HS-5 (cell line): ENCODE measurements around the gene METTL15.
"Not testable (repeated sequence)": the region's sequence is repeated elsewhere in the genome, so short reads cannot be mapped to it uniquely, and the experiment has no call there.

Experiments
- DNase-seq: peaks from one replicate; pipeline ENCODE4 v3.0.0-alpha.2; 2012; ENCODE audit warnings: low read depth

Gene METTL15

DNA sequence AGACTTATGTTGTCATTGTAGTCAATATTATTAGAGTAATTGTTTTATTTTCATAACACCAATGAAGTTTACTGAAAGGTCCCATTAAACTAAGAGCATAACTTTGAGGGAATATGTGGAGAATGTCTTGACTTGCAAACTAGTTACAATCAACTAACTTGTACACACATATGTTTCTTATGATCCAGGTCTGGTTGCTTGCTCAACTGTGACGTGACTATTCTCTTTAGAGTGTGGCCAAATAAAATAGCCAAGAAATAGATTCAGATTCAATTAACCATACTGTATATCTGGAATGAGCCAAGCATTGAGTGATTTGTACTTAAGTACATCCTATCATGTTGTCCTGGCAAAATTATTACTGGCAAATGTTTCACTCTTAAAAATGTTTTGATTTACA lies 101.7 kb downstream of the METTL15 start:
- DNase-seq = no peak

DNA sequence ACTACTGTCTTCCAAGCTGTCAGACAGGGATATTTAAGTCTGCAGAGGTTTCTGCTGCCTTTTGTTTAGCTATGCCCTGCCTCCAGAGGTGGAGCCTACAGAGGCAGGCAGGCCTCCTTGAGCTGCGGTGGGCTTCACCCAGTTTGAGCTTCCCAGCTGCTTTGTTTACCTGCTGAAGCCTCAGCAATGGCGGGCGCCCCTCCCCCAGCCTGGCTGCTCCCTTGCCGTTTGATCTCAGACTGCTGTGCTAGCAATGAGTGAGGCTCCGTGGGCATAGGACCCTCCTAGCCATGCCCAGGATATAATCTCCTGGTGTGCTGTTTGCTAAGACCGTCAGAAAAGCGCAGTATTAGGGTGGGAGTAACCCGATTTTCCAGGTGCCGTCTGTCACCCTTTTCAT lies 113.9 kb downstream of the METTL15 start:
- not testable (repeated sequence) for DNase-seq

DNA sequence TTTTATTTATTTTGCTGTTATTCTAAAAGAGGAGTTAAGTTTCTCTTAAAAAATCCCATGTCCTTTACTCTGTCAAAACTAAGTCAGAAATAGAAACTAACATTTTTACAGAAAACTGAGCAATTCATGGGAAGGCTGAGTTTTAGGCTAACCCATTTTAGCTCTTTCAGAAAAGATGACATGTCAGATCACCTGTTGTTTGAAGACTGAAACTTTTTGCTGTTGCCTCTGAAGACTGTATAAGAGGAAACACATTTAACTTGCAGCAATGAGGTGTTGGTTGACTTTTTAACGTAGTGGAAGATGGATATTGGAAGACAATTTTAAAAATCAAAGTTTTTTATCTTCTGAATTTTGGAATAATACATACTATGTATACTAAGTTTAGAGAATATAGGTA lies 115.4 kb downstream of the METTL15 start:
- no peak for DNase-seq

DNA sequence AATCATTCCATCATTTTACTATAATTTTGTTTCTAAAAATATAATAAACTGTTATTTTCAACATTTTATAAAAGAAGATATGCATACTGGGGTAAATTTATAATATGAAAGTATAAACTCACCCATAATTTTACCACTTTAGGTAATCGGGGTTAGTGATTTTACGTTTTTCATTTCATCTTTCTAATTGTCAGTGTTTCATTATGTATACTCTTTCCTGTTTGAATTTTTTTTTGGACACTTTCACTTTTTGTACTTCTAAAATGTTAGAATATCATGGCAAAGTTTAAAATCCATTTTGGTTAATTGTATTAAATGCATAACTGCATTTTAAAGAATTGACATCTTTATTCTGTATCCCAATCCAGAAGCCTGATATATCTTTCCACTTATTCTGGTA lies 115.8 kb downstream of the METTL15 start:
- no peak for DNase-seq

DNA sequence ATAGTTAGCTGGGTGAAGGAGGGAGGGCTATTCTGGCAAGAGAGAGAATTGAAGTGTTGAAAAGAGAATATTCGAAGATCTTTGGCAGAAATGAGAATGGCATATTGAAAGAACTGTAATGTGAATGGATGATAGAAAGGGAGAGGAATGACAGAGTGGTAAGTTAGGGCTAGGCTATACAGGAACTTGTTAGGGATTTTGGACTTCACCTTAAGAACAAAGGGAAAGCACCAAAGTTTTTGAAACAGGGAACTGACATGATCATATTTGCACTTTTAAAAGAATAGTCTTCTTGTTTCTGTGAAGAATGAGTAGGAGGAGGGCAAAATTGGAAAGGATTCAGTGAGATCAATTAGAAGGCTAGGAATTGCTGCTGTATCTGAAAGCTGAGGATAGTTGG lies 119.3 kb downstream of the METTL15 start:
- DNase-seq = no peak

DNA sequence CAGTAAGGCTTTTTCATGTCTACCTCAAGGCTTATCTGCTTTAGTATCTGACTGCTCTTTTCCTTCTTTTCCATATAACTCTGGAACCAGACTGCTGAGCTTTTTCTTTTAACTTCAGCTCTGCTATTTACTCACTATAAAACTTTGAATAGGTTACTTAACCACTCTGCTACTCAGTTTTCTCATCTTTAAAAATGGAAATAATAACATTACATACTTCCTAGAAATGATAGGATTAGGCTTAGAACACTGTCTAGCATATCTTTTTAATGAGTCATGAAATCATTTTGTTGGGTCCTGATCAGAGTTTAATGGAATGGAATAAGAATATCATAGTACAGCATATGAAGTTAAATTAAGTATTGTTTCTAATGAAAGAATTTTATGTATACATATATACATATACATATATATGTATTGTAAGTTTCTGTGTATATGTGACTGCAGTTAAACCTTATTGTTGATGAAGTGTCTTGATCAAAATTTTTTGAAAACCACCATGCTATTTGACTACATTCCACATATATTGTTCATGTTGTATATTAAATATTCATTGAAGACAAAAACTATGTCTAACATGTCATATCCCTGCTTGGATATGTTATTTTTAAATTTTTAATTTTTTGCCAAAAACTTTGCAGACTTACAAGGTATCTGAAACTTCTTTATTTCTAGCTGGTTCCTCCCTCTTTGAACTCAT lies 120.2 kb downstream of the METTL15 start:
- peak; percentile 40 for DNase-seq

DNA sequence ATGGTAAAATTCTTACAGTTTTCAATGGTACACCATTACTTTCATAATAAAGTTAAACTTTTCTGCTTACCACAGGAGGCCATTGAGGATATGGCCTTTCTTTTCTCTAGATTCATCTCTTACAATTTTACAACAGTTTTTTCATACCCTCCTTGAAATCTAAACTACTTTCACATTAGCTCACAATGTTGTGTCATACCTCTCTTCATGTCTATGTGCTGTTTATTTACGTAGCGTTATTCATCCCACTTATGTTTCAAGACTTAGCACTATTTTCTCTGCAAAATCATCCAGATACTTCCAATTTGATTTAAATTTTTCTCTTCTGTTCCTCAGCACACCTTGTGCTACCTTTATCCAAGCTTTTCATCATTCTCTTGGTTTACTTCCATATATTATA lies 123.3 kb downstream of the METTL15 start:
- DNase-seq = no peak

DNA sequence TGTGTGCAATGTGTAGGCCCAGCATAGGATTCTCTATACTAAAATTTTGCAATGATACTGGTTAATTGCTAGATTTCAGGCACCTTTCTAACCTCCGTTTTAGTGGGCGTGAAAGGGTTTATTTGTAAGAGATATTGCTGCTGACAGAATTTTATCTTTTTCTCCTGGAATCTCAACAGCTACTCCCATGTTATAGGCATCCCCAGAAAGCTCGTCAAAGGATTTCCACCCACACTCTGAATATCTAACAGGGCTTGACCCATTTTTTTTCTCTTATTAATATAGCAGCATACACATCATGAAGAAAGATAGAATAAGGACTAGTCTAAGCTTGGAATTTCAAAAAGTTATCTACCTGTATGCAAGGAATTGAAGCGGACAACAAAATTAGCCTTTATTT lies 124.5 kb downstream of the METTL15 start:
- no peak for DNase-seq

DNA sequence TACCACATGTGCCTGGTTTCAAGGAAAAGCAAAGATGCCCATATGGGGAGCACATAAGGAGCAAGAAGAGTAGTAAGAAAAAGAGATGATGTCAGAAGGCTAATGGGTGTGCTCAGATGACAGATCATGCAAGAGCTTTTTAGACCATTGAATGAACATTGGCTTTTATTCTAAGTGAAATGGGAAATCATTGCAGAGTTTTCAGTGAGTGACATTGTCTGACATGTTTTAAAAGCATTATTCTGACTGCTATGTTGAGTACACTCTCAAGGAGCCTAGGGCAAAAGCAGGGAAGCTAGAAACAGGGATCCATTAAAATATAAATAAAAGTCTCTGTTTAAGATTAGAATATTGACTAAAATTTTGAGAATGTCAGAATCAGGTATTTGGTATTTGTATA lies 133.6 kb downstream of the METTL15 start:
- no peak for DNase-seq

DNA sequence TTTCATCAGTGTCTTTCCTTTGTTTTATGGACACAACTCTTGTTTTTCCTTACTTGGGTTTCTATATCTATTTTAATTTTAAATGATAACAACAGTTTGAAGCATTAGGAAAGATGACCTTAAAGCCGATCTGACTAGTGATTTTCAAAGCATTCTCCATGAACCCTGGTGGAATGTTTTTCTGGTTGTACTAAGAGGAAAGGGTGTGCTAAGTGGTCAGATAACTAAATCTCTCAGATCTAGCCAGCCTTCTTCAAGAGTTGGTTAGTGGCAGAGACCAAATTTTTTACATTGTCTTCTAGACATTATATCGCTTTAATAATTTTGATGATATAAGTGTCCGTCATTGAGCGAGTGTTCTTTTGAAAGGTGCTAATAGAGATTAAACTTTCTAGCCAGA lies 134.4 kb downstream of the METTL15 start:
- no peak for DNase-seq

DNA sequence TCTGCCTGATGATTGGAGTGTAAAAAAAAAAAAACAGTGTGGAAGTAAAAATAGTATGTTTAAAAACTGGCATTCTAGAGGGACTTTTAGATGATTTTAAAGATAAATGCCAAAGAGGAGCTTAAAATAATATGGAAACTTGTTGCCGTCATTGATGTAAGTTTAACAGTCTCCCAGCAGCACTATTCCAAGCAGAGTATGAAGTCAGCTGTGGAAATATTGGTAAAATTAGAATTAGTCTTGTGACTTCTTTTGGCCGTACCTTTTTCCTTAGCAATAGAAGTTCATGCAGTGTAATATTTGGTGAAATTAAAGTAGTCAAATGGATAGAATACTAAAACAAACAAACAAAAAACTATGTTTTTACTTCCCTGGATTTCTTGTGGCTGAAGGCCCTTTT lies 134.9 kb downstream of the METTL15 start:
- no peak for DNase-seq

DNA sequence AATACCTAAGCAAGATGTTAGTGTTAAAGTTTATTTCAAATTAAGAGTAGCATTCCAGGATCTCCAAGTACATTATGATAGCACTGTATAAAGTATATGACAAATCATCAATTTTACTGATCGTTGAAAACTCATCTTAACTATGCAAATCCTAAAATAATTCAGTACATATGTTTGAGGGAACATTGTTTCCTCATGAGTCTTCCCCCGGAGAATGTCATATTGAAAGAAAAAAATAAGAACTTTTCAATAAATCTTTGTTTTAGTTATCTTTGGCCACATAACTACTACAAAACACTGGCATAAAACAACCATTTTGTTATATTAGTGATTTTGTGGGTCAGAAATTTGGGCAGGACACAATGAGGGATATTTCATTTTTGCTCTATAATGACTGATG lies 135.4 kb downstream of the METTL15 start:
- no peak for DNase-seq

DNA sequence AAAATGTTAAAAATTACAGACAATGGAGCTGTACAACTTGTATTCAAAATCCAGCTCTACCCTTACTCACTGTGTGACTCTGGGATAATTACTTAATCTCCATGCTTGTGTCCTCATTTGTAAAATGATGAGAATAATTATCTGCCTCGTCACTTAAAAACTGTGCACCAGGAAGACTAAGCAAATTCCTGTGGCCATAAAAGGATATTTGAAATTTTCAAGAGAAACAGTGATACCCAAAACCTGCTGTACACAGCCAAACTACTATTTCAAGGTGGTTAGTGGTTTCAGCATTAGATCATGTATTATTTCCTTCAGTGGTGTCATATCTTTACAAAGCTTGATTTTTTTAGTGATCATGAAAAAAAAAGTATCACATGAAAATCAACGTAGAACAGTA lies 136.9 kb downstream of the METTL15 start:
- no peak for DNase-seq

DNA sequence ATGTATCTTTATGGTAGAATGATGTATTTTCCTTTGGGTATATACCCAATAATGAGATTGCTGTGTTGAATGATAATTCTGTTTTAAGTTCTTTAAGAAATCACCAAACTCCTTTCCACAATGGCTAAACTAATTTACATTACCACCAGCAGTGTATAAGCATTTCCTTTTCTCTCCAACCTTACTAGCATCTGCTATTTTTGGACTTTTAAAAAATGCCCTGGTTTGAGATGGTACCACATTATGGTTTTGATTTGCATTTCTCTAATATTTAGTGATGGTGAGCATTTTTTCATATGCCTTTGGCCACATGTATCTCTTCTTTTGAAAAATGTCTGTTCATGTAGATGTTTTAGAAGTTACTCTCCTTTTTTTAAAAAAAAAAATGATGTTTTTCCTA lies 142.0 kb downstream of the METTL15 start:
- no peak for DNase-seq

DNA sequence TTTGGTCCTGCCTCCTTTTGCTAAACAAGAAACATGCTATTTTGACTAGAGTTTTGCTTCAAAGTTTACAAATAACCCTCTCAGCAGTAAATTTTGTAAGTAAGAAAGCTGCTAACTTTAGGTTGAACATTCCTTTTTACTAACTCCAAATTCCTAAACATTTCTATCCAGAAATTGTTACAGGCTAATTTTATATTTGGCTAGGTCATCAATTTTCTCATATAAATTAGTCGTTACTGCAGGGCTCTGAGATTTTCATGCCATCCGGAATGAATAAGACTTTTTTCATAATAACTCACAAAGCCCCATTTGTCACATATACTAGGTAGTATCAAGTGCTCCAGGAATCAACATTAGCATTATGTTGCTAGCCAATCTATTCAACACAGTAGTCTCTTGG lies 143.1 kb downstream of the METTL15 start:
- DNase-seq = no peak

DNA sequence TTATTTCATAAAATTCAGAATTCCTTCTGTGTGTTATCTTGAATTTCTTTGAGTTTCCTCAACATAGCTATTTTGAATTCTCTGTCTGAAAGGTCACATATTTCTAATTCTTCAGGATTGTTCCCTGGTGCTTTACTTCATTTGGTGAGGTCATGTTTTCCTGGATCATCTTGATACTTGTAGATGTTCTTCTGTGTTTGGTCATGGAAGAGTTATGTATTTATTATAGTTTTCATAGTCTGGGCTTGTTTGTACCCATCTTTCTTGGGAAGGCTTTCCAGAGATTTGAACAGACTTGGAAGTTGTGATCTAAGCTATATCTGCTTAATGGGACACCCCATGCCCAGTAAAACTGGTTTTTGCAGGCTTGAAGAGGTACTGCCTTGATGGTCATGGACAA lies 149.6 kb downstream of the METTL15 start:
- DNase-seq = no peak

DNA sequence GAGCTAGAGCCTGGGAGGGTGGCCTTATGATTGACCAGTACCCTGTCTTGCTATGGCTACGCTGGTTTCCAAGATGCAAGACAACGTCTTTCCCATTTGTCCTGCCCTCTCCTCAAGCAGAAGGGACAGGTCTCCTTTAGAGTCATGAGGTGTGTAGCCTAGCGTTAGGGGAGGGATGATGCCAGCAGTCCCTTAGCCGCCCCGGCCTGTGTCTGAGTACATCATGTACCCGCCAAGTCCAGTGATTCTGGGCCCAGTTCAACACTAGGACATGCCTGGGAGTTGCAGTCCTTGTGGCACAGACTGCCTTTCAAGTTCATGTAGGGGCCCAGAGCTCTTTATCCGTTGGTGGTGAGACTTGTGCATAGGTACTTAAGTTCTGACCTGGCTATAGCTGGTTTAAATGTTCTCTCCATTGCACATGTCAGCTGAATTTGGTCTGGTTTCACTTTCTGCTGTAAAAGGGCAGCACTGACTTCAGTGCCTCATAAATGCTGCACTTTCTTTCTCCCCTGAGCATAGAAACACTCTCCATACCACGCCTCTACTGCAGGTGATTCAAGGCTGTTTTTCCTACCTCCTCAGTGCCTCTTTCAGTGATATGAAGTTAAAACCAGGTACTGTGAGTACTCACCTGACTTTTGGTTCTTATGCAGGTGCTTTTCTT lies 151.1 kb downstream of the METTL15 start:
- DNase-seq = no peak

DNA sequence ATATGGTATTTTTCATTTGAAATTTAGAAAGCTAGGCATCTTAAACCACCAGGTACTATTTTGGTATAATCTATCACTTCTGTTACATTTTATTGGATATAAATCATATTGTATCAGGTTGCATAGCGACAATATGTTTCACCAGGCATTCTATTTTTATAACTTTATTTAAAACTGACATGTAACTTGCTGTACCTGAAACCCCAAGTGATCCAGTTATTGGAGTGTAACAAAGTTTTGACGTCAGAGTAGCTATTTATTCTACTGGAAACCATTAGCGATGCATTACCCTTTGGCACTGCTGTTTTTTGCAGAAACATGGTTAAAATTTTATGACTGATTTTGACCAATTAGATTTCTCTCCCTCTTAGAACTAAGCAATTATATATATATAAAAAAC lies 160.7 kb downstream of the METTL15 start:
- DNase-seq = no peak

DNA sequence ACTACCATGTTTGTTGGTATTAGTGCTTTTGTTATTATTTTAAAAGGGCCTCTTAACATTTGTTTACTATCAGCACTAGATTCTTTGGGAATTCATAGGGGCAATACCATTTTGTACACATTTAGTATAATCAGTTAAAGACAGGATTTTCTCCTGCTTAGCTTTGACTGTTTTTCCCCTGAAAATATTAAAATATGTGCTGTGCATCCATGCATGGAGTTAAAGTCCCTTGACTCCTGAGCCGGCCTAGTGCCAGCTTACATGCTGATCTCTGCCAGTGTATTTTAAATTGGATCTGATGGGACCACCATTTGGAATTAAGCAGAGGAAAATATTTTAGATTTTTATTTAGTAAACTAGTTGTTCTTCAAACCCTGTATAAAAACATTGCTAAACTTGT lies 161.4 kb downstream of the METTL15 start:
- no peak for DNase-seq

DNA sequence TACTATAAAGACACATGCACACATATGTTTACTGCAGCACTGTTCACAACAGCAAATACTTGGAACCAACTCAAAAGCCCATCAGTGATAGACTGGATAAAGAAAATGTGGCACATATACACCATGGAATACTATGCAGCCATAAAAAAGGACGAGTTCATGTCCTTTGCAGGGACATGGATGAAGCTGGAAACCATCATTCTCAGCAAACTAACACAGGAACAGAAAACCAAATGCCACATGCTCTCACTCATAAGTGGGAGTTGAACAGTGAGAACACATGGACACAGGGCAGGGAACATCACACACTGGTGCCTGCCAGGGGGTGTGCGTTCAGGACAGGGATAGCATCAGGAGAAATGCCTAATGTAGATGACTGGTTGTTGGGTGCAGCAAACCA lies 164.1 kb downstream of the METTL15 start:
- DNase-seq = not testable (repeated sequence)

DNA sequence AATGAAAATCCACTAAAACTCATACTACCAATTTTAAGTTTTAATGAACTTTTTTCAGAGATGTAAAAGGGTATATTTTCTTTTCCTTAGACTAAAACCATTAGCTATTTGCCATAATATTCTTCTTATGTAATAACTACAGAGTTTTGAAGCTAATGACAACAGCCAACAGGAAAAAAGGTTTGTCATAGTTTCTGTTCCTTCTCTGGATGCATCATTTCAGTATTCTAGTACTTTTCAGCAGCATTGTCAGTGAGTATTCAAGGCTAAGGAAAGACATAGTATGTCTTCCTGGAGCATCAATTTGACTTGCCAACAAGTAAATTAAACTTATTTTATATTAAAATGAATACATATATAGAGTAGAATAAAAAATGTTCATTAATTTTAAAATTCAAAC lies 166.0 kb downstream of the METTL15 start:
- no peak for DNase-seq

DNA sequence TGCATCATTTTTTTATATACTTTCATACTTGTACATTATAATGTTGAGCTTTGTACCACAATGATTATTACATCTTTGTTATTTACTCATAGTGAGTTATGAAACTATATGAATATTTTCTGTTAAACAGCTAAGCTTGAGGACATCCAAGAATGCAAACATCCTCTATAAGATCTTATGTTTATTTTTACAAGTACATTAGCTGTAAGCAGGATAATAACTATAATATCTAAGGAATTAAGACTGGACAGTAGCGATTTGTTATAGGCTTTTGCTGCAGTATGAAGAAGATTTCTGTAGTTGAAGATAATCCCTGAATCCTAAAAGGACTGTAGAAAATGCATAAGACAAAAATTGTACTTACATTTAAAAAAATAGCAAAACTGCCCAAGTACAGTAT lies 176.0 kb downstream of the METTL15 start:
- DNase-seq = no peak

DNA sequence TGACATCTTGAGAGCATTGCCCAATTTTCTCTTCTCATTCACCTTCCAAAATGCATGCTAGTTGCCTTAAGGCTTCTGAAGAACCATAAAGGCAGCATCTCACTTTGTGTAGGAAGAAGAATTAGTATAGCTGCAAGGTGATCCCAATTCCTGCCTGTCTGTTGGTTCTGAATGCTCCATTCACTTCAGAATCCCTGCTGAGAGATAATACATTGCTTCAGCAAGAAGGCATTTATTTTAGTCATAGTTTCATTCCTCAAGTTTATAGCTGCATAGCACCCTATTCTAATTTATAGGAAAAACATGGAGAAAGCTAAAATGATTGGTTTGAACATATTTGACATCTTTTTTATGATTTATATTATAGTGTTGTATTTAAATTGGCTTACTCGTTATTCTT lies 181.3 kb downstream of the METTL15 start:
- no peak for DNase-seq

DNA sequence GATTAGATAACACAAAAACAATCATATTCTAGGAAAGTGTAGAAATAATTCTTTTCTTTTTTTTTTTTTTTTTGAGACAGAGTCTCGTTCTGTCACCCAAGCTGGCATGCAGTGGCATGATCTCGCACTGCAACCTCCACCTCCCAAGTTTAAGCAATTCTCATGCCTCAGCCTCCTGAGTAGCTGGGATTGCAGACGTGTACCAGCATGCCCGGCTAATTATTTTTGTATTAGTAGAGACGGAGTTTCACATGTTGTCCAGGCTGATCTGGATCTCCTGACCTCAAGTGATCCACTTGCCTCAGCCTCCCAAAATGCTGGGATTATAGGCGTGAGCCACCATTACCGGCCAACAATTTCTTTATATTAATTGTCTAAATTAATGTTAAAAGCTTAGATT lies 182.8 kb downstream of the METTL15 start:
- not testable (repeated sequence) for DNase-seq
